Endometrial microvascular endothelial cells (primary cell): ENCODE measurements around the gene DOCK1. TPM values are rescaled to one million over a fixed set of nuclear protein-coding genes. Genes with fewer than 3 reads are reported as not detected.
"Not testable (repeated sequence)": the region's sequence is repeated elsewhere in the genome, so short reads cannot be mapped to it uniquely, and the experiment has no call there.

Source experiments
- in situ Hi-C: cut with HindIII; loops from 2 replicates; pipeline ENCODE4 v1.10.0; 2017; ENCODE audit warnings: low sequenced_read_pairs, low pct_unique_long_range_greater_than_20kb; ENCODE audit errors: inconsistent ontology term
- total RNA-seq: library from RNA; depleted of rRNA; stranded (reverse); fragments of >200 nt; gene quantifications from one replicate; pipeline ENCODE4 v1.2.3, GENCODE V29; 2015; ENCODE audit errors: inconsistent ontology term

DOCK1 gene
- total RNA-seq, 1 donor from 2014 or later = 38.1 TPM

DNA sequence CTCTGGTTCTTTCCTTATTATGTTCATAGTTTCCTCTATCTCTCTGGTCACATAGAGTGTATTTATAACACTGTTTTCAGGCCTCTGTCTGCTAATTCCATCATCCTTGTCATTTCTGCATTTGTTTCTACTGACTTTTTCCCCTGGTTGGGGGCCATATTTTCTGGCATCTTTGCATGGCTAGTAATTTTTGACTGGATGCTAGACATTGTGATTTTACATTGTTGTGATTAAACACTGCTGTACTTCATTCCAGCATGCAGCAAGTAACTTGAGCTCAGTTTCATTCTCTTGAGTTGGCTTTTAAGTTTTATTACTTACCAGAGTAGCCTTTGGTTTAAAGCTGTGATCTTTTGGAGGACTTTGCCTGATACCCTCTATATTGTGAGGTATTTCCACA is 6.8 kb upstream of the DOCK1 start:
- in situ Hi-C loops = no loop called here

DNA sequence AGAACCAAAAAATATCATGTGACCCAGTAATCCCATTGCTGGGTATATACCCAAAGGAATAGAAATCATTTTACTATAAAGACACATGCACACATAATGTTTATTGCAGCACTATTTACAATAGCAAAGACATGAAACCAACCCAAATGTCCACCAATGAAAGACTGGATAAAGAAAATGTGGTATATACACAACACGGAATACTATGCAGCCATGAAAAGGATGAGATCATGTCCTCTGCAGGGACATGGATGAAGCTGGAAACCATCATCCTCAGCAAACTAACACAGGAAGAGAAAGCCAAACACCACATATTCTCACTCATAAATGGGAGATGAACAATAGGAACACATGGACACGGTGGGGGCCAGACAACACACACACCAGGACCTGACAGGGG is 5.7 kb upstream of the DOCK1 start:
- in situ Hi-C loops = not testable (repeated sequence)

- in situ Hi-C loops = no loop called here
Observed at GRCh38 chr10:126902157-126902556, 3.1 kb upstream of the DOCK1 start.

DNA sequence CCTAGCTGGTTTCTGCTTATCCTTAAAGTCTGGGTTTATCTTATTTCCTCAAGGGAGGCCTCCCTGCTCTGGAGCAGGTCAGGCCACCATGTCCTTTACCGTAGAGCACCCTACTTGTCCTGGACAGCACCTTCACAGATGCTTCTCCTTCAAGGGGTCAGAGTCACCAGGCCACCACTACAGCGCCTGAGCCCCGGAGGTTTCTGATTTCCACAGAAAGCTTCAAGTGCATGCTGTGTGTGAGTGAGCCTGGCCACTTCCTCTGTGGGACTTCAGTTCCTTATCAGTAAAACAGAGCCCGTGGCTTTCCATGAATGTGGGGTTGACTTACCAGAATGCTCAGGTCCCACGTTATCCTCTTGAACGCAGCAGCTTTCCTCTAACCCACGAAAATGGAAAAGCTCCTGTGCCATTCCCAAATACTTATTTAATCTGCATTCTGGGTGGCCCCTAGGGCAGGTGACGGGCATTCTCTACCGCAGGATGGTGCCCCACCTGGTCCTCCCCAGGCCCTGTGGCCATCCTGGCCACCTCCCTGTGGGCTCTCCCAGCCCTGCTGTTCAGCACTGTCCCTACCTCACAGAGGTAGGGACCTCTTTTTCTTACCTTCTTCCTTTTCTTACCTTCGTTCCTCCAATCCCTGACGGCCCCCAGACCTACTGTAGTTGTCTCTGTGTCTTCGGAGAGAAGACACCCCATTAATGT is 1.4 kb upstream of the DOCK1 start:
- in situ Hi-C loops = no loop called here

- in situ Hi-C loops = no loop called here
Observed at GRCh38 chr10:126904516-126904817, 761 bp upstream of the DOCK1 start.

GRCh38 chr10:126905776-126906703 is 812 bp downstream of the DOCK1 start:
- in situ Hi-C loops = no loop called here

- in situ Hi-C loops = no loop called here
Observed at GRCh38 chr10:126906704-126907422, 1.6 kb downstream of the DOCK1 start.

DNA sequence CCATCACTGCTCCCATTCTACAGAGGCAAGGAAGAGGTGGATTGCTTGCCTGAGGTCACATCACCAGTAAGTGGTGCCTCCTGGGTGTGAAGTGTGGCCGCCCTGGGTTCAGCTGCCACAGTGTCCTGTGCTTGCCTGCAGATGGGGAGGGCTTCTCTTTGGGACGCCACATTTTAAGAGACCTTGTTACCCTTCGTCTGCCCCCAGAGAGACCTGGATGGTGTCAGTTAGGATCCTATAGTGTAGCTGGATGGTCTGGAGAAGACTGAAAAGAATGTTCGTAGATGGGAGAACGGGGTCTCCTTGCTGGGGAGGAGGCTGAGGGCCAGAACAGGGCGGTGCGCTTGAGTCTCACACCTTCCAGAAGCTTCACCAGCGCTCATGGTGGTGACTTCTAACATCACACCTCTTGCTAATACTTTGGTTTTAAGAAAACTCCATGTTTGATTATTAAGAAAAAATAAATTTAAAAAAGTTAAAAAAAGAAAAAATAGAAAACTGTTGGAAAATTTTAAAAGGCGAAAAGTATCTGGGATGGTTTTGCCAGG is 2.3 kb downstream of the DOCK1 start:
- in situ Hi-C loops = no loop called here

DNA sequence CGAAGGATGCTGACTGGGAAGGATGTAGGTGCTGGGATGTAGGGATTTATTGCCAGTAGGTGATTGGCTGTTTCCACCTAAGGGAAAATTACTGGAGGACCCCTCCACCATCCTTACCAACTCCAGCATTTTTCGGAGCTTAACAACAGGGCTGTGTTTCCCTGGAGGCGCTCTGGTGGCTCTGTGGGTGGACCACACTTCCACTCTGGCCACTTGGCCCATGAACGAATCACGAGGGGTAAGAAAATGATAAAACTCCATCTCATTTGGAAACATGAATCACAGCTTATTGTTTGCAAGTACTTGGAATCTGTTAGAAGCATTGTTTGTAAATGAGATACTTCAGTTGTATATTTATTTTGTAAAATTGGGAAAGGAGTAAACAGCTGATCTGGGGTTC is 3.0 kb downstream of the DOCK1 start:
- in situ Hi-C loops = no loop called here

DNA sequence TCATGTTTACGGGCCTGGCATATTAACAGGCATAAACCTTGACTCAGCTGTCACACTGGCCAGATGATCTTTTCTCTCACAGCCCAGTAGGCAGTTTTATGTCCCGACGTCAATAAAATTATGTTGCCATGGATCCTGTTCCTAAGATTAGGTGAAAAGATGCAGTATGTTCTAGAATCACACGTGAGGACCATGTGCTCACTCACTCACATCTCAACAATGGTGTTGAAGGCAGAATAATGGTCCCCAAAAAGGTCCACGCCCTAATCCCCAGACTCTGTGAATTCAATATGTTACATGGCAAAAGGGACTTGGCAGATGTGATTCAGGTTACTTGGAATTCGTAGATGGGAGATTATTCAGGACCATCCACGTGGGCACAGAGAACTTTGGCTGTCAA is 3.5 kb downstream of the DOCK1 start:
- in situ Hi-C loops = no loop called here

DNA sequence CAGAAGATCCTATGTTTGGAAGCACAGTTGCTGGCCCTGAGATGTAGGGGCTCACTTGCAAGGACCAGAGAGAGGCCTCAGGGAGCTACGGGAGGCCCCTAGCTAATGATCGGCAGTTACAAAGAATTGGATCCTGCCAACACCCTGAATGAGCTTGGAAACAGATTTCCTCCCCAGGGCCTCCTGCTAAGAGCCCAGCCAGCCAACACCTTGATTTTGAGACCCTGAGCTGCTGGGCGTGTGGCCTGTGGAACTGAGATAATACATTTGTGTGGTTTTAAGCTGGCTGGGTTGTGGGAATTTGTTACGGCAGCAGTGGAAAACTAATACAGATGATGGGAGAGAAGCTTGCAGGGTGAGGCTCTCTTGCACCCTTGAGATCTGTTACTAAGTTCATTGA is 3.9 kb downstream of the DOCK1 start:
- in situ Hi-C loops = no loop called here

GRCh38 chr10:126910196-126910595 is 5.0 kb downstream of the DOCK1 start:
- in situ Hi-C loops = no loop called here

- in situ Hi-C loops = no loop called here
Observed at GRCh38 chr10:126910798-126911197, 5.6 kb downstream of the DOCK1 start.

DNA sequence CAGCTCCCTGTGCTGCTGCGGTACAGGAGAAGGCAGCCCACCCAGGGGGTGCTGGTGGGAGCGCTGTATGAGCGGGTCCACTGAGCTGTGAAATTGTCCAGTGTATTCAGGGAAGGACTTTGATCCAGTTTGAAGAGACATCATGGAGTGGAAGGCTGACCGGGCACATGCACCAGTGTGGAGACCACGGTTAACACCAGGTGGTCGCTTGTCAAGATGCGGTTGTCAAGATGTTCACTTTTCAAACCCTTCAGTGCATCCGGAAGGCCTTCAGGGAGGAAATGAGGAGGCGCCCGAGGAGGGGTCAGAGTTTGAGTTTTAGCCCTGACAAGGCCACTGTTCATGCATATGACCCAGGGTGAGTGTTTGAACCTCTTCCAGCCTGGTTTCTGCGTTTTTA is 6.1 kb downstream of the DOCK1 start:
- in situ Hi-C loops = no loop called here

DNA sequence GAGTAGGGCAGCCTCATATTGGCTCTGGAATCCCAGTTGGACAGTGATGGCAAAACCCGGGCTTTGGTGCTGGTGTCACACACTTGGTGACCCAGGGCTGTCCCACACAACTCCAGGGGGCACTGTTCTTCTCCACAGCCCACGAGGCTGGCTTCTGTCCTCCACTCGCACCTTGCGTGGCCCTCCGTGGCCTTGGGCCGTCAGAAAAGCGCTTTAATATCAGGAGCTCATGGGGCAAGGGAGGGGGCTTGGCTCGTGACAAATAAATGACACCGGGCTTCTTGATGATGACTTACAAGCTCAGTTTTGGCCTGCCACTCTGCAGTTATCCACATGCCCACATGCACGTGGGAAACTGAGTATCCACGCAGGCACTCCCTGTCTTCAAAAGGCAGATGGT is 8.1 kb downstream of the DOCK1 start:
- in situ Hi-C loops = no loop called here

GRCh38 chr10:126914561-126914960 is 9.3 kb downstream of the DOCK1 start:
- in situ Hi-C loops = no loop called here

DNA sequence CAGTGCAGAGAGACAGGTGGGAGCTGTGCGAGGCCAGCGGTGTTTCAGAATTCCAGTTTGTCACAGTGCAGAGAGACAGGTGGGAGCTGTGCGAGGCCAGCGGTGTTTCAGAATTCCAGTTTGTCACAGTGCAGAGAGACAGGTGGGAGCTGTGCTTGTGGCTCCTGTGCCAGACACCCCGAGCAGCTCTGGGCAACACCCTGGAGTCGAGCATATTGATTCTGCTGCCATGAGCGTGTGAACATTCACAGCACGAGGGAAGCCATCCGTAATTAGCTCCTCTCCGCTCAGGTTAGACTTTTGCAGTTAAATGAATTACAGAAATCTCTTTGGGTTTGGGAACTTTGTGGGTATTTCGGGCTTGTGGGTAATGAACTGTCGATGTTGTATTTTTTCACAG is 11.7 kb downstream of the DOCK1 start:
- in situ Hi-C loops = not testable (repeated sequence)

- in situ Hi-C loops = no loop called here
Observed at GRCh38 chr10:126917375-126917774, 12.1 kb downstream of the DOCK1 start.
